Mucosa of stomach (tissue), 1 donor: ENCODE results near the gene MSH5.

ENCODE experiments used
- H3K27me3 ChIP-seq: one replicate; pipeline ENCODE4 v1.7.0; 2013; ENCODE audit warnings: mild to moderate bottlenecking, low read length; ENCODE audit not compliant: control insufficient read depth, insufficient read depth
- H3K36me3 ChIP-seq: one replicate; pipeline ENCODE4 v1.7.0; 2013; ENCODE audit warnings: low read length; ENCODE audit not compliant: control insufficient read depth, insufficient read depth
- H3K4me1 ChIP-seq: one replicate; pipeline ENCODE4 v1.7.0; 2013; ENCODE audit warnings: mild to moderate bottlenecking, low read length; ENCODE audit not compliant: control insufficient read depth, insufficient read depth
- H3K4me3 ChIP-seq: one replicate; pipeline ENCODE4 v1.7.0; 2013; ENCODE audit warnings: low read length
- H3K9ac ChIP-seq: one replicate; pipeline ENCODE4 v1.7.0; 2013; ENCODE audit warnings: mild to moderate bottlenecking, low read length, moderate library complexity
- H3K9me3 ChIP-seq: one replicate; pipeline ENCODE4 v1.7.0; 2013; ENCODE audit warnings: mild to moderate bottlenecking, low read length, moderate library complexity; ENCODE audit not compliant: control insufficient read depth
- donor health status: Pancreatic carcinoma.

MSH5 gene

DNA sequence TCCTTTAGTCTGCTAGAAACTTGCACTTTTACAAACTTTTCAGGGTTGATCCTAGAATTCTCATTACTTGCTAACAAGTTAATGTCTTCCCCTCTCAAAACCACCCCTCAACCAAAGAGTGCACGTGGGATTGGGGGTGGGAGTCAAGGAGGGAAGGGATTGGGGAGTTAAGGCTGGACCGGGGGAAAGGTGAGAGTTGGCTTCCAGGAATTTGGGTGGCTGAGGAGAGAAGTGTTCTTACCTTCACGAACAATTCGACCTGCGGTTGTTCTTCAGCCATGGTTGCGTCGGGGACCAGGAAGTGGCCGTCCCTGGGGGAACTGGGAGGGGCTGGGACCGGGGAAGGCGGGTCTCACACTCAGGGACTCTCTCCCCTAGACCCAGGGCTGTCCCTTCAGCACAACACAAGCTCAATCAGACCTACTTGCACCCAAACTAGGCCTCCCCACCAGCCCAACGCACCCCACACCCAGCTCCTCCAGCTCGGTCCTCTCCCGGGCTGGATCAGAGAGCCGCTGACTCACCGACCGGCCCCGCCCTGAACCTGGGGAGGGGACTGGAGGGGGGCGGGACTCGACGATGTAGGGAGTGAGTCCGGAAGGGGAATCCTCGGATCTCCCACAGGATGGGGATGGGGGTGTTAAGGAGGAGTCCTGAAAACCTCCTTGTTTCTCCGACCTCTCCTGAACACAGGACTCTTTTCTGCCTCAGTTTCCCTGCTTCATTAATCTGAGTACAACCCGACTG, 3.6 kb upstream of the MSH5 start, which contains the start of gene CLIC1:
CLIC1 (minus strand) TSS at position 510 of the 747 bp plus-strand sequence; CDS start at position 280, 230 bp downstream.
- Histone ChIP-seq H3K4me1 (peaks cover 54% of the 10 kb centered on the region), H3K9ac (peak within 1 kb of the TSS; percentile 96), H3K27me3 (no peaks in the 10 kb centered on the region), H3K4me3 (peak within 1 kb of the TSS; percentile 47), H3K36me3 (peaks cover 17% of the 10 kb centered on the region), H3K9me3 (no peaks in the 10 kb centered on the region)

- Histone ChIP-seq H3K9me3 (no peaks in the 10 kb centered on the region), H3K4me3 (peak overlapping the region; percentile 47), H3K9ac (peak overlapping the region; percentile 96), H3K27me3 (no peaks in the 10 kb centered on the region), H3K4me1 (peaks cover 55% of the 10 kb centered on the region), H3K36me3 (peaks cover 13% of the 10 kb centered on the region)
Observed at GRCh38 chr6:31736768-31737314, 3.0 kb upstream of the MSH5 start.

DNA sequence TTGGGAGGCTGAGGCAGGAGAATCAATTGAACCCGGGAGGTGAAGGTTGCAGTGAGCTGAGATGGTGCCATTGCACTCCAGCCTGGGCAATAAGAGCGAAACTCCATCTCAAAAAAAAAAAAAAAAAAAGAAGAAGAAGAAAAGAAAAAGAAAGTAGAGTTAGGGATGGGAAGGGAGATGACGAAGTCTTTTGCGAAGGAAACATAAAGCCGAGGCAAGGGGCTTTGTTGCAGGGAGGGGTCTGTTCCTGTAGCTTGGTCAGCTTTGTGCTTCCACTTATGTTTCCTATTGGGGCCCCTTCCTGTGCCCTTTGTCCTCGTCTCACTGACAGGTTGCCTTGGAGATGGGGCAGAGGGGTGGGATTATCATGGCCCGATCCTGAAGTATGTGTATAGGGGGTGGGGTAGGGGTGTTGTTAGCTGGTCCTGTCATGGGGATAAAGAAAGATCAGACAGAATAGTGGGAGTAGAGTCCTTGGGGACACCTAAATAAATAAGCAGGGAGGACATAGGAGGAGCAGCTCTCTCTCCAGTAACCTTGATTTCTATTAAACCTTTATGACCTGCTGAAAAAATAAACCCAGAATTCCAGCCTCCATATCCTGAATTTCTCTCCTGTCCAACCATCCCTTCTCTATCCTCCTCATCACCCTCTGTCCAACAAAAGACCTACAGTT, 2.4 kb upstream of the MSH5 start:
- peak overlapping the region; percentile 1 for H3K4me3 ChIP-seq
- peaks cover 10% of the 10 kb centered on the region for H3K36me3 ChIP-seq
- H3K4me1 ChIP-seq: peaks cover 52% of the 10 kb centered on the region
- H3K9ac ChIP-seq: peak overlapping the region; percentile 96
- H3K27me3 ChIP-seq: no peaks in the 10 kb centered on the region
- H3K9me3 ChIP-seq: no peaks in the 10 kb centered on the region

DNA sequence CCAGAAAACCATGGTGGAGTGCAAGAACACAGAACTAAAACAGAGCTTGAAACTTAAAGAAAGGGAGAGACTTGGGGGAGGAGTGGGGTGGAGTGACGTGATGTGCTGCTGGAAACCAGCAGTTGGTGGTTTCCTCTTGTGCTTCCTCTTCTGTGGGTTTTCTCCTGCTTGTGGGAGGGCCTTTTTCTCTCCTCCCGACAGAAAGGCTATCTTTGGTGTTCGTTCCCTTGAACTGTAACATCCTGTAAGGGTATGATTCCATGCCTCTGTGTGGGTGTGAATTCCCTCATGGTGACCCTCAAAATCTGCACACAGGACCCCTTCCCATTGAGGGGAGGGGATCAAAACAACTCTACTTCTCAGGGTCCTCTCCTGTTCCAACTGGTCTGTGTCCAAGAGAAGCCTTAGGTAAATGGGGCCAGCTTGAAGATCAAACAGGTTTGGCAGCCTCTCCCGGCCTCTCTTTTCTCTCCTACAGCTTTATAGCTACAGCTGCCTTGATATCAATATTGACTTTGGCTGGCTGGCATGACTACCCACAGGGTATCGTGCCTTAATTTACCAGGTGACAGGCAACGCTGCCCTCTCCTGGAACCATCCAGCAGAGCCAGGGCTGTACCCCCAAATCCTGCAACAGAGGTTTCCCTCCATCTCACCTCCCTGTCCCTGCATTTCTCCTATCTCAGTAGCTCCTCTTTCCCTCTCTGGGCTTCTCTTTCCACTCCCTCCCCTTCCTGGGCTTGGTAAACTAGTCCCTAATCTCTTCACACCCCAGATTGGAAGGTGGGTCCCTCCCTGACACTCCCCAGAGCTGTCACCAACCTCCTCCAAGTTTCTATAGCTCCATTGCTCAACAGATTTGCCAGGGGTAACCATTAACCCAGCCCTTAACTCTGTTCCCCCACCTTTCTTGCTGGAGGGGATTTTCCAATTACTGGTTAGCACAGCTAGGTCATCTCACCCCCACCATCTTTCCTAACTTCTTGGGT, 1.5 kb upstream of the MSH5 start:
- no peaks in the 10 kb centered on the region for H3K9me3 ChIP-seq
- H3K4me1 ChIP-seq: peaks cover 50% of the 10 kb centered on the region
- peaks cover 7% of the 10 kb centered on the region for H3K36me3 ChIP-seq
- no peaks in the 10 kb centered on the region for H3K27me3 ChIP-seq
- peak overlapping the region; percentile 96 for H3K9ac ChIP-seq
- peak overlapping the region; percentile 1 for H3K4me3 ChIP-seq

DNA sequence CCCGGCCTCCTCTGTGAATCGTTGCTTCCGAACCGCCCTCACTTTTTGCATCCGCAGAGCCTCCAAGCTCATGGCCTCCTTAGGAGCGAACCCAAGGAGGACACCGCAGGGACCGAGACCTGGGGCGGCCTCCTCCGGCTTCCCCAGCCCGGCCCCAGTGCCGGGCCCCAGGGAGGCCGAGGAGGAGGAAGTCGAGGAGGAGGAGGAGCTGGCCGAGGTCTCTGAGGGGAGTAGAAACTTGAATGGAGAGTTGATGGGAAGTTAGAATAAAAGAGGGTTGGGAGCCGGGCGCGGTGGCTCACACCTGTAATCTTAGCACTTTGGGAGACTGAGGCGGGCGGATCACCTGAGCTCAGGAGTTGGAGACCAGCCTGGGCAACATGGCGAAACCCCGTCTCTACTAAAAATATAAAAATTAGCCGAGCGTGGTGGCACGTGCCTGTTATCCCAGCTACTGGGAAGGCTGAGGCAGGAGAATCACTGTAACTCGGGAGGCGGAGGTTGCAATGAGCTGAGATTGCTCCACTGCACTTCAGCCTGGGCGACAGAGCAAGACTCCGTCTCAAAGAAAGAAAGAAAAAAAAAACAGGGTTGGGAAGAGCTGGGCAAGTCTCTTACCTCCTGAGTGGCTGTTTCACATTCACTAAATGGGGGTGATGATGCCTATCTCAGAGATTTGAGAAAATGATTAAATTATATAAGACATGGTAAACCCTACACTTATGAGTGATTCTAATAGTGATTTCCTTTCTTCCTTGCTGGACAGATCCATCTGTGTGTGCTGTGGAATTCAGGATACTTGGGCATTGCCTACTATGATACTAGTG, 805 bp downstream of the MSH5 start:
- Histone ChIP-seq H3K27me3 (no peaks in the 10 kb centered on the region), H3K9me3 (no peaks in the 10 kb centered on the region), H3K9ac (peak overlapping the region; percentile 78), H3K4me3 (peak overlapping the region; percentile 57), H3K4me1 (peaks cover 35% of the 10 kb centered on the region), H3K36me3 (no peaks in the 10 kb centered on the region)

DNA sequence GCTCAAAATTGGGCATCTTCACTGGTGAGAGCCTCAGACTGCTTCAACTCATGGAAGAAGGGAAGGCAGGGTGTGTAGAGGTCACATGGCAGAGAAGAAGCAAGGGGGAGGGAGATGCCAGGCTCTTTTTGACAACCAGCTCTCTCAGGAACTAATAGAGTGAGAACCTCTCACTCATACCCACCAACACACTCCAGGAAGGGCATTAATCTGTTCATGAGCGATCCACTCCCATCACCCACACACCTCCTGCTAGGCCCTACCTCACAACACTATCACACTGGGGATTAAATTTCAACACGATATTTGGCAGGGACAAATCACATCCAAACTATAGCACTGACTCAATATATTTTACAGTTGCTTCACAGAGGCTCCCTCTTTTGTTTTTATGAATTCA, 2.0 kb downstream of the MSH5 start:
- H3K4me3 ChIP-seq: no peak overlapping the region
- no peaks in the 10 kb centered on the region for H3K36me3 ChIP-seq
- H3K4me1 ChIP-seq: peaks cover 31% of the 10 kb centered on the region
- no peak overlapping the region for H3K9ac ChIP-seq
- H3K27me3 ChIP-seq: no peaks in the 10 kb centered on the region
- no peaks in the 10 kb centered on the region for H3K9me3 ChIP-seq

- Histone ChIP-seq H3K9ac (no peak overlapping the region), H3K27me3 (no peaks in the 10 kb centered on the region), H3K4me1 (peaks cover 21% of the 10 kb centered on the region), H3K4me3 (no peak overlapping the region), H3K36me3 (no peaks in the 10 kb centered on the region), H3K9me3 (no peaks in the 10 kb centered on the region)
Observed at GRCh38 chr6:31742894-31743293, 3.1 kb downstream of the MSH5 start.

DNA sequence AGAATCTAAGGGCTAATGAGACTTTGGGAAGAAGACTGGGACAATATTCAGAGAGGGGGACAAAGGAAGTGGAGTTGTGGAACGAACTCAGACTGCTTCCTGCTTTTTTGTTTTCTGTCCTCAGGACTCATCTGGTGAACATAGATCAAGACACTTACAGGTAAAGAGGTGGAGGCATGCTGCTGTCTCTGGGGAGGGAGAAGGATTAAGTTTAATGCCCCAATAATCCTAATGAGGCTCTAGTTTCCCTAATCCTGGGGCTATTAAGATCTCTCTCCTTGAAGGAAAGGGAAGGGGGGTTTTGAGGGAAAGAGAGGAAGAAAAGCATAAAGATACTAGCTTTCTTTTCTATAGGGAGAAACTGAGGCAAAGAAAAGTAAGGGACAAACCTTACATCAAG, 4.6 kb downstream of the MSH5 start:
- H3K36me3 ChIP-seq: no peaks in the 10 kb centered on the region
- H3K9ac ChIP-seq: no peak overlapping the region

GRCh38 chr6:31749301-31750036, 9.7 kb downstream of the MSH5 start:
- Histone ChIP-seq H3K4me1 (no peaks in the 10 kb centered on the region), H3K36me3 (no peaks in the 10 kb centered on the region), H3K4me3 (no peak overlapping the region), H3K9me3 (no peaks in the 10 kb centered on the region), H3K27me3 (no peaks in the 10 kb centered on the region), H3K9ac (no peak overlapping the region)

More for the DNA sequence above, 4.6 kb downstream of the MSH5 start:
- Histone ChIP-seq H3K4me3 (no peak overlapping the region), H3K9me3 (no peaks in the 10 kb centered on the region), H3K27me3 (no peaks in the 10 kb centered on the region), H3K4me1 (peaks cover 8% of the 10 kb centered on the region)

GRCh38 chr6:31750411-31751022, 10.7 kb downstream of the MSH5 start:
- Histone ChIP-seq H3K4me3 (no peak overlapping the region), H3K9me3 (no peaks in the 10 kb centered on the region), H3K9ac (no peak overlapping the region), H3K27me3 (no peaks in the 10 kb centered on the region), H3K4me1 (no peaks in the 10 kb centered on the region), H3K36me3 (no peaks in the 10 kb centered on the region)
